ENCODE measurements around the gene POLDIP2. TPM values are rescaled to one million over a fixed set of nuclear protein-coding genes. Genes with fewer than 3 reads are reported as not detected.

Gene POLDIP2, protein sequence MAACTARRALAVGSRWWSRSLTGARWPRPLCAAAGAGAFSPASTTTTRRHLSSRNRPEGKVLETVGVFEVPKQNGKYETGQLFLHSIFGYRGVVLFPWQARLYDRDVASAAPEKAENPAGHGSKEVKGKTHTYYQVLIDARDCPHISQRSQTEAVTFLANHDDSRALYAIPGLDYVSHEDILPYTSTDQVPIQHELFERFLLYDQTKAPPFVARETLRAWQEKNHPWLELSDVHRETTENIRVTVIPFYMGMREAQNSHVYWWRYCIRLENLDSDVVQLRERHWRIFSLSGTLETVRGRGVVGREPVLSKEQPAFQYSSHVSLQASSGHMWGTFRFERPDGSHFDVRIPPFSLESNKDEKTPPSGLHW
- polyA plus RNA-seq (ENCODE audit: insufficient read length), result 83.6 TPM
- long read RNA-seq, donor 1, transcript POLDIP2-201 (11 exons, 2,121 nt), result major isoform, 37 of 47 reads
- long read RNA-seq, donor 1, partial matches to known transcripts, result 10 of 47 reads
- long read RNA-seq, donor 1, other reads (novel, unspliced or antisense), result 0 of 47 reads
- long read RNA-seq, donor 2, transcript POLDIP2-201 (11 exons, 2,121 nt), result major isoform, 11 of 54 reads
- long read RNA-seq, donor 2, partial matches to known transcripts, result 43 of 54 reads
- long read RNA-seq, donor 2, other reads (novel, unspliced or antisense), result 0 of 54 reads
- long read RNA-seq, donor 3, transcript POLDIP2-201 (11 exons, 2,121 nt), result major isoform, 18 of 19 reads
- long read RNA-seq, donor 3, partial matches to known transcripts, result 0 of 19 reads
- long read RNA-seq, donor 3, other reads (novel, unspliced or antisense), result 0 of 19 reads
- long read RNA-seq, donor 4, partial matches to known transcripts, result 8 of 8 reads
- long read RNA-seq, donor 4, other reads (novel, unspliced or antisense), result 0 of 8 reads
- long read RNA-seq, donor 5, transcript POLDIP2-201 (11 exons, 2,121 nt), result major isoform, 43 of 49 reads
- long read RNA-seq, donor 5, partial matches to known transcripts, result 0 of 49 reads
- long read RNA-seq, donor 5, other reads (novel, unspliced or antisense), result 6 of 49 reads
- long read RNA-seq, donor 6, transcript POLDIP2-201 (11 exons, 2,121 nt), result major isoform, 18 of 25 reads
- long read RNA-seq, donor 6, partial matches to known transcripts, result 7 of 25 reads
- long read RNA-seq, donor 6, other reads (novel, unspliced or antisense), result 0 of 25 reads
- long read RNA-seq, donor 7, transcript POLDIP2-201 (11 exons, 2,121 nt), result major isoform, 36 of 41 reads
- long read RNA-seq, donor 7, partial matches to known transcripts, result 5 of 41 reads
- long read RNA-seq, donor 7, other reads (novel, unspliced or antisense), result 0 of 41 reads
- long read RNA-seq, donor 8, transcript POLDIP2-201 (11 exons, 2,121 nt), result major isoform, 12 of 12 reads
- long read RNA-seq, donor 8, partial matches to known transcripts, result 0 of 12 reads
- long read RNA-seq, donor 8, other reads (novel, unspliced or antisense), result 0 of 12 reads

DNA sequence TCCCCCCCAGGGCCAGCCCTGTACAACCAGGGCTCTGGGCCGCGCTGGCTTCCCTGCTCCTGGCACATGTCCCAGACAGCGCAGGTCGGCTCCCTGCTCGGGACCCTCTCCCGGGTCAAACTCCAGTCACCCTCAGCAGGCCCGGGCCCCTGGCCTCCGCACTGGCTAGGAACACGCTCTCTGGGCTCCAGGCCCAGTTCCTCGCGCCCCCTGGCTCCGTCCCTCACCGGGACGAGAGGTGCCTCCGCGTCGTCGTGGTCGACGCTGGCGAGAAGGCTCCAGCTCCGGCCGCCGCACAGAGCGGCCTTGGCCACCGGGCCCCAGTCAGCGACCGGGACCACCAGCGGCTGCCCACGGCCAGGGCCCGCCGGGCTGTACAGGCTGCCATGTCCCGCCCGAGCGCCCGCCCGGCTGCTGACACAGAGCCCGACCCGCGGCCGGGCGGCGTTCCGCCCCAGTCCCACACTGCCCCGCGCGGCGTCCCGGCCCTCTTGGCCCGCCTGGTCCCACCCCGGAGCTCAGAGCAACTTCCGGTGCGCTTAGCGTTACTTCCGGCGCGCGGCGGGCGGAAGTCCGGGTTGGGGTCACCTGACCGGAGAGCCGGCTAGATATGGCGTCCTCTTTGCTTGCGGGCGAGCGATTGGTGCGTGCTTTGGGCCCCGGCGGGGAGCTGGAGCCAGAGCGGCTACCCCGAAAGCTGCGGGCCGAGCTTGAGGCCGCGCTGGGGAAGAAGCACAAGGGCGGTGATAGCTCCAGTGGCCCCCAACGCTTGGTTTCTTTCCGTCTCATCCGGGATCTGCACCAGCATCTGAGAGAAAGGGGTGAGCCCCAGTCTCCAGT is at the start of gene POLDIP2:
Gene POLDIP2 (minus strand): TSS at position 467 of the 840 bp plus-strand sequence. CDS start 79 bp downstream, at position 388.
- peak; percentile 94 for DNase-seq

DNA sequence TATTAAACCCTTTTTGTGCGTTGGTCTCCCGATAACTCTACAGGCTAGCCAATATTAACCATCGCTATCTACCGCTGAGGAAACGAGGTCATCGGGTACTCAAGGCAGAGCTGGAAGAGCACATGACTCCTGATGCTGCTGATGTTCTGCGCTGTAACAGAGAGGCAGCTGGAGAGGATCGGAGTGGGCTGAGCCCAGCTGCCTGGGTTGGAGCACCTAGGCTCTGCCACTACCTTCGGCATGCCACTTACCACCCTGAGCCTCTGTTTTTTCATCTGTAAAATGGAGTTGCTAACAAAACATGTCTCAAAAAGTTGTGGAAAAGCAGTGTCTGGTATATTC is 49.1 kb upstream of the POLDIP2 start:
- DNase-seq, result no peak

DNA sequence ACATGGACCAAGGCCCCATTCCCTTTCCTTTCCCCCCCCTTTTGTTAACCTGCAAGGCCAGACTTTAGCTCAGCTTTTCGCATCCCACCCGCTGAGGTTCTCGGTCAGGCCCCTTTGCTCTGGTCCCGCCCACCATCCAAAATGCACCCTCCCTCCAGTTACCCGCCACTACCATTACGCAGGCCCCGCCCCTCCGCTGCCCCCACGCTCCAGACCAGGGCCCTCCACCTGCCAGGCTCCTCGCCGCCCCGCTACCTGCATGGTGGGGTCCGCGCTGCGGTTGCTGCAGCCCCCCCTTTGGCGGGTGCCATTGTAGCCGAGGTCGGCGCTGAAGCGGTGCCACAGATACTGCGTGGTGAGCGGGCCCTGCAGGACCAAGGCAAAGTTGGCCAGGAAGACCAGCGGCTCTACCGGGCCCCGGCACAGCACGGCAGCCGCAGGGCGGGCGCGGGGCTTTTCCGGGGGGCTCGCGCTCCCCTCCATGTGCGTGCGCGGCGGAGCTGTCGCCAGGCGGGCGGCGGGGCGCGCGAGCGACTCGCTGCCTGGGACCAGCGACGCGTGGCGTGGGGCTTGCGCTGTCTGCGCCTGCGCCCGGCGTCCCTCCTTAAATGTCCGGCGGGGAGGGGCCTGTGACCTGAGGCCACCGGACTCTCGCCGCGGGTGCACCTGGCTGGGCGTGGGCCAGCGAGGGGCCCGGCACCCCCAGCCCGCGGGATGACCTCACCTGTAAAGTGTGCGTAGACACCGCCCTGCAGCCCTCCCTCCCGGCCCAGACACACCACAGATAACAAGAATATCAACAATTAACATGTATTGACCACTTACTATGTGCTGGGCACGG is 48.5 kb upstream of the POLDIP2 start, which contains the start of gene SLC46A1:
Gene SLC46A1 (minus strand): TSS at position 581 of the 841 bp plus-strand sequence. CDS start 98 bp downstream, at position 483.
- DNase-seq, result peak; percentile 43

DNA sequence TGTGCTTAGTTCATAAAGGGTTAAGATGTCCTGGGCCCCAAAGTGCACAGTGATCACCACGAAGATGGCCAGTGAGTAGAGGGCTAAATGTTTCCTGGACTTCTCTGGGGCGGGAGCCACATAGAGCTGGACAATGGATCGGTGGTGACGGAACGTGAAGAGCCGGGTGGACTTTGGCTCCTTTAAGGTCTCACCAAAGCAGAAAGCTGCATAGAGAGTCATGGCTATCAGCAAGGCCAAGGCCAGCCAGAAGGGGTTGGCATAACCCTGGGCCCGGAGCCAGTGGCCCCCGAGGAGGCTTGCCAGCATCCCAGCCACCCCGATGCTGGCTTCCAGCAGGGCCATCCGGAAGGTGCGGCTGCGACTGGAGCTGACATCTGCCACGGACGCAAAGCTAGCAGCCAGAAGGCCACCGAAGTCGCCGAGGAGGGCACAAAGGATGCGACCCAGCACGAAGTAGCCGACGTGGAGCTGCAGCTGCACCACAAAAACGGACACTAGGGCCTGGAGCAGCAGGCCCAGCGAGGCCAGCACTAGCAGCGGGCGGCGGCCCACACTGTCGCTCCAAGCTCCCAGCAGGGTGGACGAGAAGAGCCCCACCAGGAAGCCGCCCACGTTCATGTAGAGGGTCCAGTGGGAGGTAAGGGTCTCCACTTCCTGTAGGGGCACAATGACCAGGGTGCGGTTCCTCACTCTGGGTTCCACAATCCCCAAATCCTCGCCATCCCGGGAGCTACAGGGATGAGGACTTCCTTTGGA is 47.7 kb upstream of the POLDIP2 start:
- DNase-seq, result peak; percentile 3

DNA sequence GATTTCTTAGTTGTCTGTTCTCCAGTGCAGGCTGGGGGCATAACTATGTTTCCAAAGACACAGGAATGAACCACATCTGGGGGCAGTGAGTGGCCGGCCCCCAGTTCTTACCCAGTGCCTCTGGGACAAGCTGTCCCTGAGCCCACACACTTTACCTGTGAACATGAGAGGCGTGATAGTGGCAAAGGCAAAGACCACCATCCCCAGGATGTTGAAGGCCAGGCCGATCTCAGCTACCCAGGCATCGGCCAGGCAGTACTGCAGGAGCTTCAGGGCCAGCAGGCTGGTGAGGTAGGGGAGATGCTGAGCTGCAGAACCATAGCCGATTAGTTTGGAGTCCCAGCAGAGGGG is 47.1 kb upstream of the POLDIP2 start:
- DNase-seq, result no peak

DNA sequence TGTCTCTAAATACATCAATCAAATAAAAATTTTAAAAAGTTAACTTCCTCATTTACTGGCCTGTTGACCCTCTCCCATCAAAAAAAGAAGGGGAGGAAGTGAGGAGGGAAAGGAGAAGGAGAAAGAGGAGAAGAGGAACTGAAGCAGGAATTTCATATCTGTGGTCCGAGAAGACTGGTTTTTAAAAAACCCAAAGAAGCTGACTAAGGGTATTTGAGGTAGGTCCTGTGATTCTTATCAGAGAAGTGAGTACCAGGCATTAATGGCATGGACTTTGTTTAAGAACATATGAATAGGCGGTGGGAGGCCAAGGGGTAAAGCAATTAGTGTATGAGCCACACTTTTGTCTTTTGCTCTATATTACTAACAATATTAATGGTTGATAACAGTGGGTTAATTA is 46.7 kb upstream of the POLDIP2 start:
- DNase-seq, result no peak

DNA sequence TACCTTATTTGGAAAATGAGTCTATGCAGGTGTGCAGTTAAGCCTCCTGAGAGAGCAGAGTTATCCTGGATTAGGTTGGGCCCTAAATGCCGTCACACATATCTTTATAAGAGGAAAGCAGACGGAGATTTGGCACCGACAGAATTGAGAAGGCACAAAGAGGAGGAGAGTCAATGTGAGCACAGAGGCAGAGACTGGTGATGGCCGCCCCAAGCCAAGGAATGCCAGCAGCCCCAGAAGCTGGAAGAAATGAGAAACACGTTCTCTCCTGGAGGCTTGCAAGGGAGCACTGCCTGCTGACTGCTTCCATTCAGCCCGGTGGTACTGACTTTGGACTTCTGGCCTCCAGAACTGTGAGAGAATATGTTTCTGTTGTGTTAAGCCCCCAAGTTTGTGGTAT is 45.5 kb upstream of the POLDIP2 start:
- no peak for DNase-seq

DNA sequence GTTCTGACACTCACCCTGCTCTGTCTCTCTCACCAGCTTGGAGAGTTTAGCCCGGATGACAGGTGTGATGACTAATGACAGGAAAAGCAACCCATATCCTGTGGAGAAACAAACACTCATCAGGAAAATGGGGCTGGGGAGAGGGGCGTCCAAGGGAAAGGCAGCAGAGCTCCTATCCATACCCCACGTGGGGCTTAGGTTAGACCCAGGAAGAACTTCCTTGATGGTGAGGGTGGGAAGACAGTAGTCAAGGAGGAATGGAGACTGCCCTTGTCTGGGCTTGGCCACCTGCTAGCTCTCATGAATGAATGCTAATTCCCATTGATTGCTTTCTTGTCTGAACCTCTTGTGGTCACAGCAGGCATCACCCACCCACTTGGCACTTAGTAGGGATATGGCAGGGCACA is 44.9 kb upstream of the POLDIP2 start:
- no peak for DNase-seq

DNA sequence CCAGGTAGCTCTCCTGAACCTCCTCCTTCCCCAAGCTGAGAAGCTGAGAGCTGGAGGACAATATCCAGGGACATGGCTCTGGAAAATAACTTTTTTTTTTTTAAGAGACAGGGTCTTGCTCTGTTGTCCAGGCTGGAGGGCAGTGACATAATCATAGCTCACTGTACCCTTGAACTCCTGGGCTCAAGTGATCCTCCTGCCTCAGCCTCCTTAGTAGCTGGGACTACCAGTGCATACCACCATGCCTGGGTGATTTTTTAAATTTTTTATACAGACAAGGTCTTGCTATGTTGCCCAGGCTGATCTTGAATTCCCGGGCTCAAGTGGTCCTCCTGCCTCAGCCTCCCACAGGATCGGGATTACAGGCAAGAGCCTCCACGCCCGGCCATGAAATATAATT is 42.5 kb upstream of the POLDIP2 start:
- DNase-seq, result no peak

DNA sequence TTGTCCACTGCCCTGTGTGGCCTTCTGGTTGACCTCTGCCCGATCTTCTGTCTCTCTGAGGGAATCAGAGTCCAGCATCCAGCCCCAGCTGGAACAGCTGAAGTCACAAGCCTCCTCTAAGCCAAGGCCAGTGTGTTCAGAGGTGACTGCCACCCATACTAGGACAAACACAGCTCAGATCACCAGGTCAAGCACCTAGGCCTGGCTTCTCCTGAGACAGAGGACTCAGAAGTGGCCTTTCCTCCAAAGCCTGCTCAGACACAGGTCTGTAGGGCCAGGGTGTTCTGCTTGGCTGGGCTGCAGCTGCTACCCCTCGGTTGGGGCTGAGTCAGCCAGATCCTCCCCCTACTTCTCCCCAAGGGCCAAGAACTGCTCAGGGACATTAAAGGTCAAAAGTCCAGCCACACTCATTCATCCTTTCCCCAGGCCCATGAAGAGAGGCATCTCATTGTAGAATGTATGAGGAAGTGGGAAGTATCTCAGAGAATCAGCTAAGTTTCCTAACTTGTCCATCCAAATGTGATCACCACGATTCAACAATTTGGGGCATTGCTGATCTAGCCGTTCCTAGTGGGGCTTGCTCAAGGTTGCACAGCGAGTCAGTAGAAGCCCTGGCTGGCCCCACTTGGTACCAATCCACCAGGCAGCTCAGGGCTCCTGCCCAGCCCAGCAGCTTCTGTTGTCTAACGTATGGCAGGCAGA is 41.1 kb upstream of the POLDIP2 start:
- no peak for DNase-seq

DNA sequence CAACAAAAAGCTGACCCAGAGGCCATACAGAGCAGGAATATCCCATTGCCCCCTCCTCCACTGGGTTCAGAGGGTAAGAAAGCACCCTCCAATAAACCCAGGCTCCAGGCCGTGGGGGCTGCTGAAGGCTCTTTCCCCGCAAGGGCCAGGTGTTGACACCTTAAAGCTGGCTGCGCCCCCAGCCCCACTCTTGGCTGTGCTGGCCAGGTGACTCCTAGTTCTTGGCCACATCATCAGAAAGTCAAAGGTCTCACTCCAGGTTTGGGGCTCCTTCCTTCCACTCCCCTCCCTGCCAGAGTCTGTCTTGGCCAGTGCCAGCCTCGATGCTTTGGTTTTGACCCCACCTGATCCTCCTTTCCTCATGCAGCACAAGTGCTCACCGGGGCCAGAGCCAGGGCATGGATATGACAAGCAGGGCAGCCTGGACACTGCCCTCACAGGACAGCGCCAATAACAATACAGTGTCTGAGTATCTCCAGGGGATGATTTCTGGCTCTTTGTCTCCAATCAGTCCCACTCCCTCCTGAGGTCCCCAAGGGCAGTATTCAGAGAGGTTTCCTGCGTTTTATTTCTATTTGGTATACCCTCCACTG is 40.5 kb upstream of the POLDIP2 start:
- no peak for DNase-seq

DNA sequence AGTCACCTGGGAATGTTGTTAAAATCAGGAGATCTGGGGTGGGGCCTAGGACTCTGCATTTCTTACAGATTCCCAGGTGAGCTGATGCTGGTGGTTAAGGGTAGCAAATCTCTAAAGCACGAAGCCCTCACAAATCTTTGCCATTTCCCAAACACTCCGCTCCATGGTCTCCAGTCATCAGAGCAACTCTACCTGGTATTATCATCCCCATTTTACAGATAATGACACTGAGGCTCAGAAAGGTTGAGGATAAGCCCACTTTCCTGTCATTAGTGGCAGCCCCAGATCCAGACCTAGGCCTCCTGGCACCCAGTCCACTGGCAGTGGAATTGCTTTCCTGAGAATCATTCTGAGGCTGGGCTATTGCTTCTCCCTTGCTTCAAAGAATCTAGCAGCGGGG is 39.9 kb upstream of the POLDIP2 start:
- DNase-seq, result no peak

DNA sequence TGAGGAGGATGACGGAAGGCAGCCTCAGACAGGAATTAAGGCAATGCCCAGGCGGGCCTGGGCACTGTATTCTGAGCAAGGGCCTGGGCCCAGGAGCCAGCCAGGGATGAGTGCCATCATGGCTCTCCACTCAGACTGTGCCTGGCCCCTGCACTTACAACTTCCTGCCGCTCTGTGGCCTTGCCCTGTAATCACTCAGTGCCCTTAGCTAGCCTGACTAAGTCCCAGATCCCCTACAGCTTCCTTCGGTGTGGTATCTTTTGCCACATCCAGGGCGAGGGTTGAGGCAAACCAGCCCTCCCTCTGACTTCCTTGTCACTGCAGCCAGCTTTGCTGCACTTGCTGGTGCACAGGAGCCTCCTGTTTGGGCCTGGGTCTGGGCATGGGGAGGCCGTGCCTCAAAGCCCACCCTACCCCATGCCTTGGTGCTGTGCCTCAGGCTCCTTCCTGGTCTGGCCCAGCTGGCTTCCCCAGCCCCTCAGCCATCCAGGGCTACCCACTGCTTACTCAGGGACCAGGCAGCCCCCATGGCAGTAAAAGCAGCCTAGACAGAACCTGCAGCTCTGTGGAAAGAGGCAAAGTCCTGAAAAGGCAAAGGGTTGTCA is 39.4 kb upstream of the POLDIP2 start:
- no peak for DNase-seq

DNA sequence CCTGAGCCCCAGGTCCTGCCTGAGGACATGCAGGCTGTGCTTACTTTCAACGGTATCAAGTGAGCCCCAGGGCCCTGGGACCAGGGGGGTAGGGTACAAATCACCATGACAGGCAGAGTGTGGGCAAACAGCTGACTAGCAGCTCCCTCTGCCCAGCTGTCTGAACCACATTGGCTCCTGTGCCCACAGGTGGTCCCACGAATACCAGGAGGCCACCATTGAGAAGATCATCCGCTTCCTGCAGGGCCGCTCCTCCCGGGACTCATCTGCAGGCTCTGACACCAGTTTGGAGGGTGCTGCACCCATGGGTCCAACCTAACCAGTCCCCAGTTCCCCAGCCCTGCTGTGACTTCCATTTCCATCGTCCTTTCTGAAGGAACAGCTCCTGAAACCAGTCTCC is 38.6 kb upstream of the POLDIP2 start:
- DNase-seq, result no peak

DNA sequence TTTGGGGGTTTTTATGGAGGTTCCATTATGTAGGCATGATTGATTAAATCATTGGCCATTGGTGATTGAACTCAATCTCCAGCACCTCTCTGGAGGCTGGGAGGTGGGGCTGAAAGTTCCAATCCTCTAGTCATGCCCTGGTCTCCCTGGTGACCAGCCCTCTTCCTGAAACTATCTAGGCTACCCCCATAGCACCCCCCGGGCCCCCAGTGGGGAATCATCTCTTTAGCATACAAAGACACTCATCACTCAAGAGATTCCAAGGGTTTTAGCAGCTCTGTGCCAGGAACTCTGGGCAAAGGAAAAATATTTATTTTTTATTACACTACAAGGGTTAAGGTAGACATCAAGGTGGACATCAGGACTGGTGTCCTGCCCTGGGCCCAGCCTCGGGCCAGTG is 38.1 kb upstream of the POLDIP2 start:
- no peak for DNase-seq

DNA sequence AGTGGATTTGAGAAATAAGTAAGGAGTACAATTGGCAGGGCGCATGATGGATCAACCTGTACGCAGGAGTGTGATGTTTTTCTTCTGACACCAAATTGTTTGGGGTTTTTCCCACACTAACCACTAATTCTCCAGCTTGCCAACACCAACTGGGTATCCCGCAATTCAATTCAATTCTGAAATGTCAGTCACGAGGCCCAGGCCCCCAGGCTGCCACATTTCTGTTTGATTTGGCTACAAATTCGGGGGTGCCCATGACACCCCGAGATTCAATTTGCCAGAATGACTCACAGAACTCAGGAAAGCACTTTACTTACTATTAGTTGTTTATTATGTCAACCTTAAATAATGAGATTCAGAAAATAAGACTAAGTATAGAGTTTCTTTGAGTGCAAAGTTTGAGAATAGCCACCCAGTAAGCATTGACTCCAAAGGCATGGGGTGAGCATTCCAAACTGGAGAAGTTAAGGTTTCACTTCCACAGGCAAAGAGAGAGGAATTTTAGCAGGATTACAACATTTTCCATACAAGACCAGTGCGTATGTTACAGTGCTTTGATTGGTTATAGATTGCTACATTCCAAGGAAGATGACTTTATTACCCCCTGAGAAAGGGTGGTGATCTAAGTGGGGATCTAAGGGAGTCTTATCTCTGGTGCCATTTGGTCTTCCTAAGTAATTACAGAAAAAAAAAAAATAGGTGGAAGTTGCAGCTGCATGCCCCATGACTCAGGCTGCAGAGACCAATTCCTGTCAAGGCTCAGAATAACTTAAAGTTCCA is 37.2 kb upstream of the POLDIP2 start:
- no peak for DNase-seq

DNA sequence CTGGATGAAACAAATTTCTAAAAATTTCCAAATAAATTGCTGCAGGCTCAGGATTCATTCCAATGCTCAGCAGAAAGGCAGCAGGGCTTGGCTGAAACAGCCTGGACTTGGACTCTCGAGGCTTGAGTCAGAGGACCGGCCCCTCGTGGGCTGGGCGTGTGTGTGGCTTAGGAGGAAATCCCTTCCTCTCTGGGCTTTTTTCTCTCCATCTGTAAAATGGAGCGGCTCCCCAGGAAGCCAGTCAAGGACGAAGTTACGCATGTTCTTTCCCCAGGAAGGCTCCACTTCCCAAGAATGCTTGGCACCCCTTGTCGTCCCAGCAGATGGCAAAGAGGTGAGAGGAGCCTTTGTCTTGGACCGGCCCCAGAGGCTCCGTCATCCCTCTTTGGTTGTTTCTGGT is 35.2 kb upstream of the POLDIP2 start:
- no peak for DNase-seq
